ENCODE data around the gene DDX25. TPM values are rescaled to one million over a fixed set of nuclear protein-coding genes. Genes with fewer than 3 reads are reported as not detected.

The DDX25 gene
- polyA plus RNA-seq, 1 donor (not counting 4 experiments of a cell fraction or from before 2014, with no cell fraction given): 0.12 TPM

GRCh38 chr11:125916683-125917347 is 12.5 kb downstream of the DDX25 start:
- no peak for TF ChIP-seq EZH2 (IDR thresholded peaks at IDR 0.05; ENCODE audit: low read length)
- no peak for TF ChIP-seq CTCF (optimal IDR thresholded peaks at IDR 0.05 in 1 of 3, IDR thresholded peaks at IDR 0.05 in 1 of 3, conservative IDR thresholded peaks at IDR 0.05 in 1 of 3; ENCODE audit: extremely low read depth in 1 of 3, insufficient read depth in 2 of 3, low read length in 3 of 3)
- FAIRE-seq (no peak), DNase-seq (ENCODE audit: low read depth, low spot score) (no peak)
- no peak overlapping the region for H3K27ac ChIP-seq (ENCODE audit: control insufficient read depth, insufficient read depth, low read length)
- dilution Hi-C loops (cut with MboI; ENCODE audit: extremely low pct_ligation_motif_present, low sequenced_read_pairs): no loop called here
- H2AFZ ChIP-seq (ENCODE audit: control insufficient read depth, low read length): no peak overlapping the region
- H3K9me3 ChIP-seq (ENCODE audit: control insufficient read depth, low read depth, low read length): no peaks in the 10 kb centered on the region
- no peaks in the 10 kb centered on the region for H3K27me3 ChIP-seq (ENCODE audit: control insufficient read depth, extremely low read depth, insufficient read depth, low read length)
- no peak overlapping the region for H3K4me3 ChIP-seq (ENCODE audit: control insufficient read depth in 2 of 3, extremely low read depth in 1 of 3, insufficient read depth in 2 of 3, low read depth in 1 of 3, low read length in 3 of 3)
- H3K79me2 ChIP-seq (ENCODE audit: control insufficient read depth, insufficient read depth, low read length): no peaks in the 10 kb centered on the region
- no peaks in the 10 kb centered on the region for H3K36me3 ChIP-seq (ENCODE audit: control insufficient read depth in 2 of 2, extremely low read depth in 1 of 2, insufficient read depth in 2 of 2, low read length in 2 of 2)
- H3K4me1 ChIP-seq (ENCODE audit: control insufficient read depth, extremely low read depth, insufficient read depth, low read length): no peaks in the 10 kb centered on the region
- H3K4me2 ChIP-seq (ENCODE audit: control insufficient read depth, extremely low read depth, insufficient read depth, low read depth, low read length): no peak overlapping the region
- no peaks in the 10 kb centered on the region for H3K9me1 ChIP-seq (ENCODE audit: control insufficient read depth, extremely low read depth, insufficient read depth, low read length)
- no peak overlapping the region for H3K9ac ChIP-seq (ENCODE audit: control insufficient read depth, extremely low read depth, insufficient read depth, low read length)
- H4K20me1 ChIP-seq (ENCODE audit: control insufficient read depth, extremely low read depth, insufficient read depth, low read length): no peaks in the 10 kb centered on the region

GRCh38 chr11:125918140-125918840 is 14.0 kb downstream of the DDX25 start:
- FAIRE-seq: no peak
- DNase-seq (ENCODE audit: low read depth, low spot score): no peak
- dilution Hi-C loops (cut with MboI; ENCODE audit: extremely low pct_ligation_motif_present, low sequenced_read_pairs): no loop called here
- no peaks in the 10 kb centered on the region for H3K27me3 ChIP-seq (ENCODE audit: control insufficient read depth, extremely low read depth, insufficient read depth, low read length)
- no peak overlapping the region for H3K27ac ChIP-seq (ENCODE audit: control insufficient read depth, insufficient read depth, low read length)
- no peak overlapping the region for H3K9ac ChIP-seq (ENCODE audit: control insufficient read depth, extremely low read depth, insufficient read depth, low read length)
- H3K9me3 ChIP-seq (ENCODE audit: control insufficient read depth, low read depth, low read length): no peaks in the 10 kb centered on the region
- no peaks in the 10 kb centered on the region for H3K9me1 ChIP-seq (ENCODE audit: control insufficient read depth, extremely low read depth, insufficient read depth, low read length)
- TF ChIP-seq EZH2 (IDR thresholded peaks at IDR 0.05; ENCODE audit: low read length): no peak
- no peak for TF ChIP-seq CTCF (optimal IDR thresholded peaks at IDR 0.05 in 1 of 3, IDR thresholded peaks at IDR 0.05 in 1 of 3, conservative IDR thresholded peaks at IDR 0.05 in 1 of 3; ENCODE audit: extremely low read depth in 1 of 3, insufficient read depth in 2 of 3, low read length in 3 of 3)
- no peak overlapping the region for H3K4me2 ChIP-seq (ENCODE audit: control insufficient read depth, extremely low read depth, insufficient read depth, low read depth, low read length)
- no peak overlapping the region for H2AFZ ChIP-seq (ENCODE audit: control insufficient read depth, low read length)
- no peaks in the 10 kb centered on the region for H3K4me1 ChIP-seq (ENCODE audit: control insufficient read depth, extremely low read depth, insufficient read depth, low read length)
- H3K4me3 ChIP-seq (ENCODE audit: control insufficient read depth in 2 of 3, extremely low read depth in 1 of 3, insufficient read depth in 2 of 3, low read depth in 1 of 3, low read length in 3 of 3): no peak overlapping the region
- H3K36me3 ChIP-seq (ENCODE audit: control insufficient read depth in 2 of 2, extremely low read depth in 1 of 2, insufficient read depth in 2 of 2, low read length in 2 of 2): no peaks in the 10 kb centered on the region
- no peaks in the 10 kb centered on the region for H4K20me1 ChIP-seq (ENCODE audit: control insufficient read depth, extremely low read depth, insufficient read depth, low read length)
- H3K79me2 ChIP-seq (ENCODE audit: control insufficient read depth, insufficient read depth, low read length): no peaks in the 10 kb centered on the region
